Prostate gland (tissue), 2 donors: ENCODE results near the gene BDKRB2. TPM values are rescaled to one million over a fixed set of nuclear protein-coding genes. Genes with fewer than 3 reads are reported as not detected.

Source experiments
- DNase-seq: peaks from one replicate; pipeline ENCODE4 v3.0.0-alpha.2; 2019; ENCODE audit warnings: low spot score
- H3K27ac ChIP-seq, 2 donors: fragments of 200-600 bp; sonication (generic); 2 replicates each; pipeline ENCODE4 v1.5.1; 2017 to 2019
- H3K27me3 ChIP-seq: fragments of 200-600 bp; sonication (generic); replicated peaks from 2 replicates; pipeline ENCODE4 v1.5.1; 2019; ENCODE audit not compliant: insufficient read depth
- H3K36me3 ChIP-seq, 2 donors: fragments of 200-600 bp; sonication (generic); 1 replicate in 1 of 2; 2 replicates in 1 of 2; pipeline versions ENCODE4 v1.5.1 to v1.8.1; 2017 to 2019
- H3K4me1 ChIP-seq: fragments of 200-600 bp; sonication (generic); replicated peaks from 2 replicates; pipeline ENCODE4 v1.5.1; 2019
- H3K4me3 ChIP-seq, 2 donors: fragments of 200-600 bp; sonication (generic); 2 replicates each; pipeline ENCODE4 v1.5.1; 2017 to 2019
- H3K9me3 ChIP-seq: fragments of 200-600 bp; sonication (generic); 2 replicates; pipeline ENCODE4 v1.5.1; 2017
- CTCF ChIP-seq, 4 experiments: fragments of 200-600 bp in 2 of 4; fragments of 450-650 bp in 2 of 4; sonication (generic) in 2 of 4; IDR thresholded peaks; 1 replicate in 3 of 4; 2 replicates in 1 of 4; pipeline ENCODE4 v1.5.1; 2016 to 2019; ENCODE audit warnings: antibody characterized with exemption in 4 of 4, mild to moderate bottlenecking in 2 of 4, moderate library complexity in 2 of 4
- POLR2A ChIP-seq: fragments of 450-650 bp; IDR thresholded peaks from one replicate; pipeline ENCODE4 v1.6.1; 2016; ENCODE audit warnings: antibody characterized with exemption, mild to moderate bottlenecking
- POLR2AphosphoS5 ChIP-seq: sonication (generic); formaldehyde crosslinking; IDR thresholded peaks from one replicate; pipeline ENCODE4 v1.6.1; 2017; ENCODE audit warnings: antibody characterized with exemption
- WGBS: methylation state at CpG from one replicate; pipeline ENCODE4 v1.1.5; 2018; 5-methylcytosine and 5-hydroxymethylcytosine counted together
- intact Hi-C: fragments of 100-400 bp; cut with DNase I; formaldehyde crosslinking; loops from one replicate; pipeline ENCODE4 v1.14.2; 2022
- total RNA-seq, 2 donors: library from RNA; depleted of rRNA; stranded (reverse); fragments of >200 nt; gene quantifications; one replicate each; pipeline ENCODE4 v1.1.0, GENCODE V29; 2016

Gene BDKRB2
- total RNA-seq, 2 donors from 2014 or later, result 0.97 to 1.2 TPM

GRCh38 chr14:96194657-96195431 lies 9.8 kb upstream of the BDKRB2 start:
- Histone ChIP-seq H3K4me1 (no peaks in the 10 kb centered on the region), H3K27me3 (no peaks in the 10 kb centered on the region), H3K36me3 (no peaks in the 10 kb centered on the region), H3K27ac (no peak overlapping the region), H3K4me3 (no peak overlapping the region), H3K9me3 (no peaks in the 10 kb centered on the region)
- intact Hi-C loops, result no loop called here
- TF ChIP-seq CTCF (IDR thresholded peaks at IDR 0.05), result no peak
- no peak for TF ChIP-seq POLR2A
- DNase-seq, result no peak
- 67% methylated on average over 11 of the region's 11 CpGs for WGBS

- no peaks in the 10 kb centered on the region for H3K4me1 ChIP-seq
- no peaks in the 10 kb centered on the region for H3K9me3 ChIP-seq
- no peak overlapping the region for H3K4me3 ChIP-seq
- intact Hi-C loops, result no loop called here
- no peak overlapping the region for H3K27ac ChIP-seq
- H3K27me3 ChIP-seq, result no peaks in the 10 kb centered on the region
- 80% methylated on average over 8 of the region's 8 CpGs for WGBS
- no peaks in the 10 kb centered on the region for H3K36me3 ChIP-seq
- TF ChIP-seq CTCF (IDR thresholded peaks at IDR 0.05) (no peak), POLR2A (no peak), POLR2AphosphoS5 (no peak)
- no peak for DNase-seq
These were observed 9.1 kb upstream of the BDKRB2 start for GRCh38 chr14:96195441-96196081.

- DNase-seq, result no peak
- Histone ChIP-seq H3K36me3 (no peaks in the 10 kb centered on the region), H3K4me3 (no peak overlapping the region), H3K27me3 (no peaks in the 10 kb centered on the region), H3K27ac (no peak overlapping the region), H3K9me3 (no peaks in the 10 kb centered on the region), H3K4me1 (no peaks in the 10 kb centered on the region)
- TF ChIP-seq POLR2A, result no peak
- no peak for TF ChIP-seq CTCF (IDR thresholded peaks at IDR 0.05)
- TF ChIP-seq POLR2AphosphoS5, result no peak
- WGBS, result 96% methylated on average over 20 of the region's 20 CpGs
- intact Hi-C loops, result no loop called here
These were observed 7.3 kb upstream of the BDKRB2 start for GRCh38 chr14:96197163-96197852.

GRCh38 chr14:96197969-96198368 lies 6.7 kb upstream of the BDKRB2 start:
- intact Hi-C loops, result no loop called here
- H3K36me3 ChIP-seq, result no peaks in the 10 kb centered on the region
- no peak for DNase-seq
- 74% methylated on average over 11 of the region's 11 CpGs for WGBS
- H3K27me3 ChIP-seq, result no peaks in the 10 kb centered on the region
- no peaks in the 10 kb centered on the region for H3K4me1 ChIP-seq
- TF ChIP-seq POLR2AphosphoS5 (no peak), CTCF (IDR thresholded peaks at IDR 0.05) (no peak), POLR2A (no peak)
- H3K27ac ChIP-seq, result no peak overlapping the region
- H3K4me3 ChIP-seq, result no peak overlapping the region
- H3K9me3 ChIP-seq, result no peaks in the 10 kb centered on the region
